Stimulated activated CD8-positive, alpha-beta memory T cell treated with anti-CD3 and anti-CD28 coated beads, Interleukin-2, amount 100 ng/mL, for 48 hours (primary cell): ENCODE results near the gene CHRNB4.
"Not testable (repeated sequence)": the region's sequence is repeated elsewhere in the genome, so short reads cannot be mapped to it uniquely, and the experiment has no call there.

Source experiments
- DNase-seq, 2 donors: peaks; one replicate each; pipeline ENCODE4 v3.0.0-alpha.2; 2020; ENCODE audit warnings: low read depth in 2 of 2

The CHRNB4 gene

DNA sequence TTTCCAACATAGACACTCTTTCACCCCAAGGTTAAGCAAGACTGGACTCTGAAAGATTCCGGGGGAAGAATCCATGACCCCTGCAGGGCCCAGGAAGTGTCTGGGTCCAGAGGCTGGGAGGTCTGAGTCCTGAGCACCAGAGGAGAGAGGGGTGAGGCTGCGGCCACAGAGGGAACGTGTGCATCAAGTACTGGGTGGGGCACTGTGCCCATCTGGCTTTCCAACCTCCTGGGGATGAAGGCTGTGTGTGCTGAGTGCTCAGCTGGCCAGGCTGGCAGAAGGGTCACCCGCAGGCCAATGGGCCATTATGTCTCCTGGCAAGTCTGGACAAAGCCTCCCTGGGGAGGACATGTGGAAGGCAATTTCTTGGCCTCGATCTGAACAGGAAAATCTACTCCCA lies 23.5 kb downstream of the CHRNB4 start:
- no peak for DNase-seq

GRCh38 chr15:78617076-78617475 lies 23.9 kb downstream of the CHRNB4 start:
- no peak for DNase-seq

GRCh38 chr15:78616506-78616905 lies 24.5 kb downstream of the CHRNB4 start:
- DNase-seq, result no peak

DNA sequence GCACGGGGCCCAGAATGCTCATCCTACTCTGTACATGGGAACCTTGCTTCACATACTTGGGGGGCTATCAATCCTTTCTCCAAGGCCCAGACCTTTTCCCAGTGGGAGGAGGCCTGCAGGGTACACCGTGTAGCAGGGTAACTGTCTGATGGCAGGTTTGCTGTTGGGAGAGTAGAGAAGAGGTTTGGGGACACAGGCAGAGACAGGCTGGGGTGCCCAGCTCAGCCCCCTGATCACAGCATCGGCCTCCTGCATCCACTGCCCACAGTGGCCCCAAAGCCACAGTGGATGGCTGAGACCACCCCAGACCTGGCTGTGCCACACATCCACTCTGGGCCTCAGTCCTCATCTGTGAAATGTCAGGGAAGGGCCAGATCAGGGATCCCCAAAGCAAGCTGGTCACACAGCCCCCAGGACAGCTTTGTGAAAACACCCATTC lies 25.8 kb downstream of the CHRNB4 start:
- no peak for DNase-seq

- no peak for DNase-seq
Observed at GRCh38 chr15:78614021-78614420, 27.0 kb downstream of the CHRNB4 start.

GRCh38 chr15:78609551-78609950 lies 31.5 kb downstream of the CHRNB4 start:
- DNase-seq, result not testable (repeated sequence)

GRCh38 chr15:78605680-78606079 lies 35.3 kb downstream of the CHRNB4 start:
- no peak for DNase-seq

GRCh38 chr15:78605201-78605600 lies 35.8 kb downstream of the CHRNB4 start:
- DNase-seq, result no peak

DNA sequence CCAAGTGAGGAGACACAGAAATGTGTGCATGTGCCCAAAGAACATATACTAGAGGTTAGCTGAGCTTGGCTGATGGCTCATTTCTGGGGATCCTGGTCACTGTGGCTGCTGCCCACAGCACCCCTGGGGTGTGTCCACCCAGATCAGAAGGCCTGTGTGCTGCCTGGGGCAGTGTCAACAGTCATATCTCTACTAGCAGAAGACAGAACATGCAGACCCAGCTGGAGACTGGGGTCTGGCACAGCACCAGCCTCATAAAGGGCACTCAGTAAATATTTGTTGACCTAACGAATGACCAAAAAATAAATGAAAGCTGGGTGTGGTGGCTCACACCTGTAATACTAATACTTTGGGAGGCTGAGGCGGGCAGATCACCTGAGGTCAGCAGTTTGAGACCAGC lies 36.6 kb downstream of the CHRNB4 start:
- no peak for DNase-seq

DNA sequence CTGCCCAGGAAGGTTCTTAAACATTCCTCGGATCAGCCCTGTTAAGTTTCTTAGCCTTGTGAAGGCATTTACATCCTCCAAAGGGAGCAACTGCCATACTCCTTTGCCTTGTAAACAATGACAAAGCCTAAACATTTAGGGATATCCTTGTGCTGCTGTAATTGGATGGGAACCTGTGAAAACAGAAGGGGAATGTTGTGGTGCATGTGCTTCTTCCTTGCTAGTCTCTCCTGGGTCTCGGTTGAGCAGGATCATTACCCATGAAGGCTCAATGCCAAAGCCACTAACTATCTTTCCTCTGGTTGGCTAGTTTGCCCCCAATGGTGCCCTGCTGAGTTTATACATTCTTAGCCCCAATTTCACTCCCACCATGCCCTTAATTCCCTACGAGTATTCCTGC lies 37.5 kb downstream of the CHRNB4 start:
- no peak for DNase-seq

- no peak for DNase-seq
Observed at GRCh38 chr15:78599189-78599588, 41.8 kb downstream of the CHRNB4 start.

DNA sequence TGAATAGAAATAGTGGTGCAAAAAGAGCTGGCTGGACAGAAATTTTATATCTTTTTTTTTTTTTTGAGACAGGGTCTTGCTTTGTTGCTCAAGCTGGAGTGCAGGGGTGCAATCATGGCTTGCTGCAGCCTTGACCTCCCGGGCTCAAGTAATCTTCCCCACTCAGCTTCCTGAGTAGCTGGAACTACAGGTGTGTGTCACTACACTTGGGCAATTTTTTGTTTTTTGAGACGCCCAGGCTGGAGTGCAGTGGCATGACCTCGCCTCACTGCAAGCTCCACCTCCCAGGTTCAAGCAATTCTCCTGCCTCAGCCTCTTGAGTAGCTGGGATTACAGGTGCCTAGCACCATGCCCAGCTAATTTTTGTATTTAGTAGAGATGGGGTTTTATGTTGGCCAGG lies 42.7 kb downstream of the CHRNB4 start:
- no peak for DNase-seq

DNA sequence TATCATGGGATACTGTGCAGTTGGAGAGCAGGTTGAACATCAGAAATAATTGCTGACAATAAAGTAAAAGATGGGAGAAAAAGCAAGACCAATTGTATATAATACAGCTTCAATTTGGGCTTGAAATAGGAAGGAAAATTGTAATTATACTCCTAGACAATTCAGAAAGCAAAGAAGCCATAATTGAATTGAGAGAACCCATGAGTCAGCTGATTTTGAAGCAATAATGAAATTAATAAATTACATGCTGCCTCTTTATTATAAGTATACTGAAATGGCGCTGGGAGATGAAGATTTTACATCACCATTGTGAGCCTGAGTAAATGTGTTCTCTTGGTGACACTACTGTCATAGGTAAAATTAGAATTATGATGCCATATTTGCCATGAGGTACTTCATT lies 43.4 kb downstream of the CHRNB4 start:
- DNase-seq, result no peak

GRCh38 chr15:78574944-78575343 lies 66.1 kb downstream of the CHRNB4 start:
- DNase-seq, result no peak
